Erythroblast (primary cell): ENCODE measurements around the gene SPDYE4.

Source experiments
- GATA1 ChIP-seq: IDR thresholded peaks from 2 replicates; pipeline ENCODE4 v1.6.1; 2011; ENCODE audit warnings: low read depth, mild to moderate bottlenecking, control low read depth, low read length, moderate library complexity
- POLR2A ChIP-seq: IDR thresholded peaks from 2 replicates; pipeline ENCODE4 v1.6.1; 2011; ENCODE audit warnings: mild to moderate bottlenecking, low read length

DNA sequence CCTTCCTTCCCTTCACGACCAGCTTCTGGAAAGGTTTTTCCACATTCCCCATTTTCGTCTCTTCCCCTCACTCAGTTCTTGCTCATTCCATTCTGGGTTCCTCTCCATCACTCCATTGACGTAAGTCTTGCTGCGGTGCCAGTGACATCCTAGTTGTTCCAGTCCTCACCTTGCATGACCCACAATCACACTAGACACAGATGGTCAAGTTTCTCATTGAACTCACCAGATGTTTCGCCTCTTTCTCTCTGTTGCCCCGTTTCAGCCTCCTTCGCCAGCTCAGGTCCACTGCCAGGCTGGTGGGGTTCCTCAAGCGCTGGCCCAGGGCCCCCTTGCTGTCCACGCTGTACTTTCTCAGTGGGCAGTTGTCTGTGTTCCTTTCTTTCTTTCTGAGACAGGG is 57.1 kb downstream of the SPDYE4 start:
- TF ChIP-seq POLR2A (no peak), GATA1 (no peak)
